CD4-positive, alpha-beta T cell treated with Interleukin-15 for 1 hour (primary cell): ENCODE measurements around the gene ZNF462.

Experiments used
- DNase-seq: peaks from one replicate; pipeline ENCODE4 v3.0.0-alpha.2; 2020

The ZNF462 gene

GRCh38 chr9:106929471-106930177, 66.7 kb downstream of the ZNF462 start:
- DNase-seq, result no peak

GRCh38 chr9:106930477-106930876, 67.5 kb downstream of the ZNF462 start:
- DNase-seq, result no peak

GRCh38 chr9:106931466-106931865, 68.5 kb downstream of the ZNF462 start:
- DNase-seq, result no peak

GRCh38 chr9:106932178-106932577, 69.2 kb downstream of the ZNF462 start:
- no peak for DNase-seq

GRCh38 chr9:106932675-106933074, 69.7 kb downstream of the ZNF462 start:
- no peak for DNase-seq

GRCh38 chr9:106933470-106933869, 70.5 kb downstream of the ZNF462 start:
- no peak for DNase-seq

- no peak for DNase-seq
These were observed 71.7 kb downstream of the ZNF462 start for GRCh38 chr9:106934442-106935238.

- no peak for DNase-seq
These were observed 73.7 kb downstream of the ZNF462 start for GRCh38 chr9:106936680-106937079.

- no peak for DNase-seq
These were observed 79.0 kb downstream of the ZNF462 start for GRCh38 chr9:106941916-106942315.

GRCh38 chr9:106945727-106946660, 83.0 kb downstream of the ZNF462 start:
- no peak for DNase-seq

- DNase-seq, result no peak
These were observed 84.3 kb downstream of the ZNF462 start for GRCh38 chr9:106947106-106947900.

- no peak for DNase-seq
These were observed 90.2 kb downstream of the ZNF462 start for GRCh38 chr9:106953174-106953573.

- DNase-seq, result no peak
These were observed 91.6 kb downstream of the ZNF462 start for GRCh38 chr9:106954558-106954957.

GRCh38 chr9:106954974-106955850, 92.2 kb downstream of the ZNF462 start:
- DNase-seq, result no peak

GRCh38 chr9:106956971-106957370, 94.0 kb downstream of the ZNF462 start:
- no peak for DNase-seq

GRCh38 chr9:106958955-106959657, 96.1 kb downstream of the ZNF462 start:
- DNase-seq, result no peak

GRCh38 chr9:106960258-106960657, 97.3 kb downstream of the ZNF462 start:
- no peak for DNase-seq

- DNase-seq, result no peak
These were observed 98.7 kb downstream of the ZNF462 start for GRCh38 chr9:106961623-106962022.

- DNase-seq, result no peak
These were observed 99.2 kb downstream of the ZNF462 start for GRCh38 chr9:106962122-106962521.

GRCh38 chr9:106962615-106963363, 99.8 kb downstream of the ZNF462 start:
- DNase-seq, result no peak
